GM11168 (cell line): ENCODE measurements around the gene SCRT2.

Source experiments
- in situ Hi-C: fragments of 300-500 bp; cut with MboI; formaldehyde crosslinking; loops from one replicate; pipeline ENCODE4 v1.12.0; 2022; ENCODE audit warnings: low sequenced_read_pairs; ENCODE audit not compliant: unreplicated experiment

SCRT2 gene

DNA sequence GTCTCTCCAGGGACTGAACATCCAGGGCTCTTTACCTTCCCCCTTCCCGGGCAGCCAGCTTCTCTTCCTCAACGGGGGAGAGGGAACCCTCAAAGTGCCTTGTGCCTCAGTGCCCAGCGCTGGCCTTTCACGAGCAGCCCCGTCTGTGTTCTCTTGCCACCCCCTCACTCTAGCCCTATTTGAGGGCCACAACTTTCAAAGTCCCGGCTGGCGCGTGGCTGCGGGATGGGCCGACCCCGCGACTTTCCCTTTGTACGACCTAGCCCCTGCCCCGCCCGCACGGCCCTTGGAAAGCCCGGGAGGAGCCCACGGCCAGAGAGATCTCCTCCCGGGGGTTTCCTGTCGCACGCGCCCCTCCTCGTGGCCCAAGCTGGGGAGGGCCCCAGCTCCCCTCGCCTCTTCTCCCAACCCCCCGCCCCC lies 559 bp downstream of the SCRT2 start:
- in situ Hi-C loops, result no loop called here

GRCh38 chr20:673603-674001 lies 2.0 kb downstream of the SCRT2 start:
- in situ Hi-C loops, result no loop called here

- in situ Hi-C loops, result no loop called here
Observed at GRCh38 chr20:672963-673602, 2.5 kb downstream of the SCRT2 start.

GRCh38 chr20:671252-672030 lies 4.2 kb downstream of the SCRT2 start:
- in situ Hi-C loops, result no loop called here

DNA sequence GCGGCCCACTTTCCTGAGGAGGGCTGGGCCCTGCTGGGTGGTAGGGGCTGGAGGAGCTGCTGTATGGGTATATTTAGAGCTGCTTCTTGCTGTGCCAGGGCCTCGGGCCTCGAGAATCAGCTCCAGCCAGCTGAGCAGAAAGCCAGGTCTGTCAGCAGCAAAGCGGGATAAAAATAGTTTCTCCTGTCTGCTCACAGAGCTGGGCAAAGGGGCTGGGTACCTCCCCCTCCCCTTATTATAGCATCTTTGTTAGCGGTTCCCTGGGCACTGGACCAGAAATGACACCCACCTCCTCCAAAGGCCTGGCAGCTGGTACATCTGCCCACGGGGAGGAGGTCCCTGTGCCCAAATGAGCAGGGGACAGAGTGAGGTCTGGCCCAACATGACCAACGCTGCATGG lies 6.0 kb downstream of the SCRT2 start:
- in situ Hi-C loops, result no loop called here

GRCh38 chr20:668638-669037 lies 7.0 kb downstream of the SCRT2 start:
- in situ Hi-C loops, result no loop called here

DNA sequence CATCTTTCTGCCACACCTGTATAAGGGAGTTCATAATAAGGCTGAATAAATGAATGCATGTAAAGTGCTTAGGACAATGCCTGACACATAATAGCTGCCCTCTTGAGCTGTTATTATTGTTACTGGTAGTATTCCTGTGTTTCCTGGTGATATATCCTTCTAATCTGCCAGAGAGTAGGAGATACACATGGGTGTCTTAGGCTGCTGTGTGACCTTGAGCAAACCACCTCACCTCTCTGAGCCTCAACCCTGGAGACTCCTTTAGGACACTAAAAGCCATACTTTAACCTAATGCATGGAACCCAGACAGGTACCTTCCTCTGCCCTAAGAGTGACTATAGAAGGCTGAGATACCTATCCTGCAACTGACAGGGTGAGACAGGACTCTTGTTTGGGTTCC lies 7.6 kb downstream of the SCRT2 start:
- in situ Hi-C loops, result no loop called here

- in situ Hi-C loops, result no loop called here
Observed at GRCh38 chr20:667351-668034, 8.1 kb downstream of the SCRT2 start.

GRCh38 chr20:666877-667276 lies 8.7 kb downstream of the SCRT2 start:
- in situ Hi-C loops, result no loop called here

- in situ Hi-C loops, result no loop called here
Observed at GRCh38 chr20:665276-665675, 10.3 kb downstream of the SCRT2 start.

- in situ Hi-C loops, result no loop called here
Observed at GRCh38 chr20:664576-664975, 11.0 kb downstream of the SCRT2 start.

DNA sequence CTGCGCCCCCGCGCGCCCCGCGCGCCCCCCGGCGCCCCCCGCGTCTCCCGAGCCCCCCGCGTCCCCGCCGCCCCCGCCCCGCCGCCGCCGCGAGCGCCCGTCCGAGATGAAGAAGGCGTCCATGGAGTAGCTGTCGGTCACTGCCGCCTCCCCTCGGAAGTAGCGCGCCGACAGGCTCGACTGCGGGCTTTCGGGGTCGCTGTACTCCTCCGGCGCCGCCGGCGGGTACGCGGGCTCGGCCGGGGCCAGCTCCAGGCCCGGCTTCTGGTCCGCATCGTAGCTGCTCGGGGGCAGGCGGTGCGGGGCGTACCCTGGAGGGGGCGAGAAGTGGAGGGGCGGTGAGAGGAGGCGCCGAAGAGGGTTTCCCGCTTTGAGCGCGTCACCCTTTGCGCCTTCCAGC lies 11.5 kb downstream of the SCRT2 start:
- in situ Hi-C loops, result no loop called here

GRCh38 chr20:663315-664090 lies 12.1 kb downstream of the SCRT2 start:
- in situ Hi-C loops, result no loop called here

GRCh38 chr20:662277-663192 lies 13.1 kb downstream of the SCRT2 start:
- in situ Hi-C loops, result no loop called here

- in situ Hi-C loops, result no loop called here
Observed at GRCh38 chr20:661474-662270, 13.9 kb downstream of the SCRT2 start.

DNA sequence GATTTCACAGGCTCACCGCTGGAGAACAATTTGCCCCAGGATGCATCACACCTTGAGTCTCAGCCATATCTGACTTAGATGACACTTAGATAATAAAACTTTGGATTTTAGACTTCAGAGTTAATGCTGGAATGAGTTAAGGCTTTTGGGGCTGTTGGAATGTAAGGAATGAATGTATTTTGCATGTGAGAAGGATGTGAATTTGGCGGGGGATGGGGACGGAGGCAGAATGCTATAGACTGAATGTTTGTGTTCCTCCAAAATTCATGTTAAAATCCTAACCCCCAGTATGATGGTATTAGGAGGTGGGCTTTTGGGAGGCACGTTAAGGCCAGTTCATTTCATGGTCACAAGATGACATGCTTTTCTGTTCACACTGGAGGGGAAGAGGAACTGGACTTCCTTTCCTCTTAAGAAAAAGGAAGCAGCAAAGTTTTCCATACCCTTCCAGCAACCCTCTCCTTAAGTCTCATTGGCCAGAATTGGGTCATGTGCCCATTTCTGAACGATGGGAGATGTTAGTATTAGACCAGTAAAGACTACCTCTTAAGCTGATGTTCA lies 16.8 kb downstream of the SCRT2 start:
- in situ Hi-C loops, result no loop called here

GRCh38 chr20:658202-658601 lies 17.4 kb downstream of the SCRT2 start:
- in situ Hi-C loops, result no loop called here
